Sigmoid colon (tissue), 4 donors: ENCODE results near the gene FAM72C.
"Not testable (repeated sequence)": the region's sequence is repeated elsewhere in the genome, so short reads cannot be mapped to it uniquely, and the experiment has no call there.

ENCODE experiments used
- CTCF ChIP-seq, 4 experiments: fragments of 450-650 bp in 3 of 4; fragments of 200-600 bp in 1 of 4; IDR thresholded peaks; one replicate each; pipeline ENCODE4 v1.5.1; 2016 to 2019; ENCODE audit warnings: antibody characterized with exemption in 4 of 4, mild to moderate bottlenecking in 3 of 4, moderate library complexity in 2 of 4
- EP300 ChIP-seq, 4 donors: sonication (generic); formaldehyde crosslinking; IDR thresholded peaks; one replicate each; pipeline ENCODE4 v1.6.1; 2017; ENCODE audit warnings: antibody characterized with exemption in 4 of 4
- POLR2A ChIP-seq, 2 donors: fragments of 450-650 bp; IDR thresholded peaks; one replicate each; pipeline ENCODE4 v1.6.1; 2016; ENCODE audit warnings: antibody characterized with exemption in 2 of 2, mild to moderate bottlenecking in 2 of 2, moderate library complexity in 2 of 2
- POLR2AphosphoS5 ChIP-seq, 4 donors: sonication (generic); formaldehyde crosslinking; IDR thresholded peaks; one replicate each; pipeline ENCODE4 v1.6.1; 2017; ENCODE audit warnings: antibody characterized with exemption in 4 of 4

DNA sequence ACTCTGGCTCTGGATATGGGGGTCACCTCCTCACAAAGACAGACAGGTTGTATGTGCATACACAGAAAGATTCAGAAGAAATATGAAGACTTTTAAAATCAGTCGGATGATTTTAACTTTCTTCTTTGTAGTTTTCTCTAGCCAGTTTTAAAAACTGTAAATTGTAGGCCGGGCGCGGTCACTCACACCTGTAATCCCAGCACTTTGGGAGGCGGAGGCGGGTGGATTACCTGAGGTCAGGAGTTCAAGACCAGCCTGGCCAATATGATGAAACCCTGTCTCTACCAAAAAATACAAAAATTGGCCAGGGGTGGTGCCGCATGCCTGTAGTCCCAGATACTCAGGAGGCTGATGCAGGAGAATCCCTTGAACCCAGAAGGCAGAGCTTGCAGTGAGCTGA, 58.1 kb downstream of the FAM72C start:
- TF ChIP-seq POLR2A, CTCF, POLR2AphosphoS5, EP300 (IDR thresholded peaks at IDR 0.05): not testable (repeated sequence)
